Fibroblast of skin of back (primary cell): Measurements from ENCODE around the gene CDC20B. TPM values are rescaled to one million over a fixed set of nuclear protein-coding genes. Genes with fewer than 3 reads are reported as not detected.

ENCODE experiments used
- DNase-seq: peaks from one replicate; pipeline ENCODE4 v3.0.0-alpha.2; 2013
- polyA plus RNA-seq, 2 experiments: library from polyadenylated mRNA; unstranded; fragments of 120-200 nt; gene quantifications; one replicate each; pipeline ENCODE4 v1.2.1, GENCODE V29; 2013; ENCODE audit not compliant: insufficient read length in 2 of 2

Gene CDC20B, protein sequence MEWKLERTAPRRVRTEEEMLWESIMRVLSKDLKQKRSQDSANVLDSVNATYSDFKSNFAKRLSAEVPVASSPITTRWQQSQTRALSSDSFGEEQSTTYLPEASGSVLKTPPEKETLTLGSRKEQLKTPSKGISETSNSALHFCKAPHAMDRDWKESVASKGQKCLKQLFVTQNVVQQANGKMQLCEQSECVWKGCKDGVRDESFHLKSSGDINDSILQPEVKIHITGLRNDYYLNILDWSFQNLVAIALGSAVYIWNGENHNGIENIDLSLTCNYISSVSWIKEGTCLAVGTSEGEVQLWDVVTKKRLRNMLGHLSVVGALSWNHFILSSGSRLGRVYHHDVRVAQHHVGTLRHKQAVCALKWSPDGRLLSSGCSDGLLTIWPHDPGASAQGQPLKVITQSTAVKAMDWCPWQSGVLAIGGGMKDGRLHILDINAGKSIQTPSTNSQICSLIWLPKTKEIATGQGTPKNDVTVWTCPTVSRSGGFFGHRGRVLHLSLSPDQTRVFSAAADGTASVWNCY
- not detected for polyA plus RNA-seq (2013, experiment 1 of 2; ENCODE audit: insufficient read length)
- polyA plus RNA-seq (2013, experiment 2 of 2; ENCODE audit: insufficient read length): 0.07 TPM

DNA sequence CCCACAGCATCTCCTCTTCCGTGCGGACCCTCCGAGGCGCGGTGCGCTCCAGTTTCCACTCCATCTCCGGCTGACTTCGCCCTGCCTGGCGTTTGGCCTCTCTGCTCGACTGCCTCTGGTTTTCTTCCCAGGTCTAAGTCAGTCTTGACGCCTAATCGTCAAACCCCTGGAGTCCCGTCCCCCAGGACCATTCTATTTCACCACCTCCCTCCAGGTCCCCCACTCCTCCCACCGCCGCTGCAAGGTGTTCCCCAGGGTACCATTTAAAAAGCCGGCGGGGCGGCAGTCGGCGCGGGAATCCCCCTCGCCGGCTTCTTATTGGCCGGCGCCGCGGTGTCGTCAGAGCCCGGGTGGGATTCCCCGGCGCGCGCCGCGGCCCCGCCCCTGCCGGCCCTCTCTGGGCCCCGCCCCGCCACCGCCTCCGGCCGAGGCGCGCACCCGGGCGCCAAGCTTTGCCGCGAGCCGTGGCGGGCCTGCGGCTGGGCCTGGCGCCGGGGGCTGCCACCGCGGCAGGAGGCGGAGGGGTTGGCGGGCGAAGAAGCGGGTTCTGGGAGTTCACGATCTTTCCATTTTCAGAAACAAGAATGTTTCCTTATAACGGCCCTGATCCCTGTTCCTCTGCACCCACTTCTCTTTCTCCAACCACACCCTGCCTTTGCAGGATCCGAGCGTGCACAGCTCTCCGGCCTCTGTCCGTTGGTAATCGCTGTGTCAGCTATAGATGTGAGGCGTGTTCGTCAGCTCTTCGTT lies at the start of gene CDC20B:
TSS of gene CDC20B (minus strand) at position 241 of the 750 bp plus-strand sequence. CDS start at position 64, 177 bp downstream.
- peak; percentile 77 for DNase-seq

DNA sequence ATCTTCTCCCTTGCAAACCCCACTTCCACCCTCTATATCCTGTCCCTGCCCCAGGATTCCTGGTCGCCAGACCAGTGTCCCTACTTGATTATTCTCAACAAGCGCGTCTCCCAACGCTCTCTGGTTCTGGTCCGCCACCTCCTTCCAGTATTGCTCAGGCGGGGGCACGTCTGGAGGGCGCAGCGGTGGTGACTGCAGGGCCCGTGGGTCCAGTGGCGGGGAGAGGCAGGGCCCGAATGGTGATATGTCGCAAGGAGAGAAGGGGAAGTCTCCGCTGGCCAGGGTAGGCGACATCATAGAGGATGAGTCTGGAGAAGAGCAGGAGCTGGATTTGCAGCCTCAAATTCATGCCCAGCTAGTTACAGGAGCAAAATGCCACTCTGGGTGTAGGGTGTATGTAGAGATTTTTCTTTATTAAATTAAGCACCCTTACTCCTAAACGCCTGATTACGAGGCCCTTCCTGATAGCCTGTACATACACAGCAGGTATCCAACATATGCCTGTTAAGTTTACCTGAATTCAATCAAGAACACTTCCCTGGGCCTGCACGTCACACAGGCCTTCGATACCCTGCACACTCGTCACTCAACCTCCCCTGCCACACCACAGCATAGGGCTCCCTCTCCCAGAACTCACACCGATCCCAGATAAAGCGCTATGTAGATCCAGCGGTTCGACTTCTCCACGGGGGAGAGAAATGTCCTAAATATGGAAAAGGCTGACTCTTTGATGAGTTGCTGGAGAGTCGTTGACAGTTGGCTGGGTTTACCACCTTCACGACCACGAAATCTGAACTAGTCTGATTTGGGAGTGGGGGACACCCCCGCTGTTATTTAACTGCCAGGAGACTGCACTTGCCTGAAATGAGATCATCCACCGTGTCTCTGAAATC lies 49.4 kb upstream of the CDC20B start:
- DNase-seq: no peak

DNA sequence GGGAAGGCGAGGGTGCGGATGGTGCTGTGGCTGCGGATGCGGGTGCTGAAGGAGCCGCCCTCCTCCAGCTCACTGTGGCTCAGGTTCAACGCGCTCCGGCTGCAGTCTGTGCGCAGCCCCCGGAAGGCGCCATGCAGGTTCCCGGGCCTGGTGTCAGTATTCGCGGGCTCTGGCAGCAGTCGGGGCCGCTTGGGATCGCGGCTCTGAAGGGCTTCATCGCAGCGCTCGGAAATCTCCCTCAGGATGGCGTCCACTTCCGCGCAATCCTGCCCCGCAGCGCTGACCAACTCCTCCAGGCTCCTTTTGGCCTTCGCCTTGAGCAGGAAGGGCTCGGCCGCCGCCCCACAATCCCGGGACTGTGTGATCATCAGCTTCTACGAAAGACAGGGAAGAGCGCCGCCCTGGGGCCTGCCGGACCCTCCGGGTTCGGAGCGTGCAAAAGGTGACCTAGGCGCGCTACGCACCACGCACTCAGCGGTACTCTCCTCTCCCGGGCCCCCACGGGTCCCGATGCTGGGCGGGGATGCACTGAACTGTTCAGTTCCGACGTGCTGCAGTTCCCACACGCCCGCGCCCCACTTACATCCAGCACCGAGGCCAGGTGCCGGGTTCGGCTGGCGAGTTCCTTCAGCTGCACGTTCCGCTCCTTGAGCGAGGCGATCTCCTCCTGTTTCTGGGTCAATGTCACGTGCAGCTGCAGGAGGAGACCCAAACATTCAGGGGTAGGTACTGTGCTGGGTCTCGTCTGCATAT lies 47.6 kb upstream of the CDC20B start:
- no peak for DNase-seq

- no peak for DNase-seq
Observed at GRCh38 chr5:55219770-55220169, 46.8 kb upstream of the CDC20B start.

GRCh38 chr5:55218967-55219366 lies 46.0 kb upstream of the CDC20B start:
- no peak for DNase-seq

GRCh38 chr5:55211184-55211874 lies 38.4 kb upstream of the CDC20B start:
- DNase-seq: no peak

GRCh38 chr5:55205001-55205400 lies 32.0 kb upstream of the CDC20B start:
- no peak for DNase-seq

- no peak for DNase-seq
Observed at GRCh38 chr5:55191165-55191564, 18.2 kb upstream of the CDC20B start.

DNA sequence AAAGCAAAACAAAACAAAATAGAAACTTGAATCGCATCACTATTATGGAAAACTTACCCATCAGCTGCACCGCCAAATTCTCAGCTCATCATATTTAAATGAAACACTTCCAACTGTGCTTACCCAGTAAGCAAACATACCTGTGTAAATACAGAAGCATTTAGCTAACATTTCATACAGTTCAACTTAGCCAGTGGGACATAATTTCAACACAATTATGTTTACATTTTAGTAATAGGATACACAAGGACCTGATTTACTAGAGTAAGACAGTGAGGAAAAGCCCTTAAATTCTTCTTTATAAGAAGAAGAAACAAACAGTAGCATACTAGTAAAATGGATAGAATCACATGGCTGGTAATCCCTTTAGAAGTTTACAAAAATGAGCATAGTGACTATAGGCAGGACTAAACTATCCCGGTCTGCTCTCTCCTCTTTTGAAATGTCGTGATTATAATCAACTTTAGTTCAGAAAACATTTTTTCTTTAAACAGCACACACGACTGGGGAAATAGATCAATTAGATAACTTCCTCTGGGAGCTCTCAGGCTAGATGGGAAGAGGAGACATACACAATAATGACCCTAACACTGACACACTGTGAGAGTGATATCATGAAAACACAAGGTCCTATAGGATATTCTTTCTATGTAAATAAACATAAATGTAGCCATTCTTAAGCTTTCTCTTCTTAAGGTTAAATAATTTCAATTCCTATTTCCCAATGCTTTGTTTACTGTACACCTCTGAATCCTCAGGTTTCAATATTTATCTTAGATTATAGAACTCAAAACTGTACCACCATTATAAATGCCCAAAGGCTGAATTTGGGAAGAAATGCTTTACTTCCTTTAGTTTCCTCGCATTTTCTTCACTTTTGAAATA lies 15.9 kb upstream of the CDC20B start:
- no peak for DNase-seq

GRCh38 chr5:55187370-55187769 lies 14.4 kb upstream of the CDC20B start:
- DNase-seq: no peak

DNA sequence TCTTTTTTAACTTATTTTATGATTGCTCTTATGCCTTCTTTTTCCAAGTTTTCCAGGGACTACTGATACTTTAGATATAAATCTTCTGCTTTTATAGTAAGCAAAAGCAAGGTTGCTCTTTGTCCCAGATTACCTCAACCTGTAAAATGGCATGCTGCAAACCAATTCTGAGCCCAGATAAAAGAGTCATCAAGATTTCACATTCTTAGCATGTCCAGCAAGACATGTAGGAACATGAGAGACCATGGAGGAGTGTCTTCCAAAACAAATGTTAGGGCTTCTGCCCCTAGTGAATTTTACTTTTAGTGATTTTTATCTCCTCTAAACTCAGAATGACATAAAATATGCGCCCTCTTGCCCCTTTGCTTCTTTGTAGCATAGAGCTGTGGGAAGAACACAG lies 7.0 kb upstream of the CDC20B start:
- no peak for DNase-seq

GRCh38 chr5:55177078-55177477 lies 4.1 kb upstream of the CDC20B start:
- DNase-seq: no peak

- DNase-seq: peak; percentile 36
Observed at GRCh38 chr5:55176176-55176818, 3.3 kb upstream of the CDC20B start.

- no peak for DNase-seq
Observed at GRCh38 chr5:55175781-55176175, 2.8 kb upstream of the CDC20B start.

DNA sequence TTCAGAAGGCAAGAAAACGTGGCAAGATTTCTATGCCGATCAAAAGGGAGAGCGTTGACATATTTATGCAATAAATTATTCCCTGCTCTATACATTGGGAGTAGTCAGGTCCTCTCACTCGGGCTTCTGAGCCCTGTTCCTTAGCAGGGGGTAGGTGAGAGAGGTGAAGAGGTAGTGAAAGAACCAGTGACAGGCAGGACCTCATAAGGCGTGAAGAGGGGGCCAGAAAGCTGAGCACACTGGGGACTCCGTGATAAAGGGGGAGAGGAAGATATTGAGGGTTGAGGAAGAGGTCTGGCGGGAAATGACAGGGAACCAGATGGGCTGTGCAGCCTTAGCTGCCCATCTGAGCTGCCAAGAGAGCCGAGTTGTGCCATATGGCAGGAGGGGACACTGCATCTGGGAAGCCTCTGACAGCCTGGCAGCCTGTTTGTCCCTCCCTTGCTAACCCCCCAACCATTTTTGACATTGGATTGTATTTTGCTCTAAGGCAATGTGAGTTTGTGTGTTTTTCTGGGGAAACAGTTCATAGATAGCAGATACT lies 782 bp upstream of the CDC20B start:
- DNase-seq: no peak

GRCh38 chr5:55172051-55172899 lies 702 bp downstream of the CDC20B start:
- peak; percentile 79 for DNase-seq

DNA sequence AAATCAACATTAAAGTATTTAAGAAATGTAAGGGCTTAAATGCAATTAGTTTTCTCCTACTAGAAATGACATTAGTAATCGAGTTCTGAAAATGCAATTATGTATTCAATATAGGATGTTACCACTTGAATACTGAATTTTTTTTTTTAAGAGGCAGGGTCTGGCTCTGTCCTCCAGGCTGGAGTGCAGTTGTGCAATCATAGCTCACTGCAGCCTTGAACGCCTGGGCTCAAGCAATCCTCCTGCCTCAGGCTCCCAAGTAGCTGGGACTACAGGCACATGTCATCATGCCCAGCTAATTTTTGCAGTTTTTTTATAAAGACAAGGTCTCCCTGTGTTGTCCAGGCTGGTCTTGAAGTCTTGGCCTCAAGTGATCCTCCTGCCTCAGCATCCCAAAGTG lies 1.5 kb downstream of the CDC20B start:
- DNase-seq: no peak

GRCh38 chr5:55162666-55163065 lies 10.3 kb downstream of the CDC20B start:
- DNase-seq: no peak
